Activated CD4-positive, alpha-beta T cell treated with anti-CD3 and anti-CD28 coated beads, Interleukin-2, amount 50 U/mL, for 1 hour (primary cell): ENCODE measurements around the gene BCAT1.
"Not testable (repeated sequence)": the region's sequence is repeated elsewhere in the genome, so short reads cannot be mapped to it uniquely, and the experiment has no call there.

Experiments used
- DNase-seq: peaks from one replicate; pipeline ENCODE4 v3.0.0-alpha.2; 2020

The BCAT1 gene

DNA sequence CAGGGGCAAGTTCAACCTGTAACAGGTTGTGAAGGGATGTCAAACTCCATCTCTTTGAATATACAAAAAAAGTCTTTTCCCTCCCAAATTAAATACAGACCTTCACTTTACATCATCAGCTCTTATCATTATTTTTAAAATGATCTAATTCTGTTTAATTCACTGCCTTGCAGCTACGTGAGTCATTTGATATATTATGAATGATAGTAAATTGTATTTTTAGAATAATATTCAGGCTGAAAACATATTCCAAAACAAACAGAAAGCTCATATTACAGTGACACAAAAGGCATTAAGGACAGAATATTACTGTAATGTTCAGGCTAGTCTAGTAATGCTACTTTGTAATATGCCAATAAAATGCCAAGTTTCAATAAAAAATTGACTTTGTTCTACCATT is 53.3 kb downstream of the BCAT1 start:
- DNase-seq = no peak

GRCh38 chr12:24894879-24895278 is 54.0 kb downstream of the BCAT1 start:
- no peak for DNase-seq

GRCh38 chr12:24890048-24890803 is 58.7 kb downstream of the BCAT1 start:
- no peak for DNase-seq

DNA sequence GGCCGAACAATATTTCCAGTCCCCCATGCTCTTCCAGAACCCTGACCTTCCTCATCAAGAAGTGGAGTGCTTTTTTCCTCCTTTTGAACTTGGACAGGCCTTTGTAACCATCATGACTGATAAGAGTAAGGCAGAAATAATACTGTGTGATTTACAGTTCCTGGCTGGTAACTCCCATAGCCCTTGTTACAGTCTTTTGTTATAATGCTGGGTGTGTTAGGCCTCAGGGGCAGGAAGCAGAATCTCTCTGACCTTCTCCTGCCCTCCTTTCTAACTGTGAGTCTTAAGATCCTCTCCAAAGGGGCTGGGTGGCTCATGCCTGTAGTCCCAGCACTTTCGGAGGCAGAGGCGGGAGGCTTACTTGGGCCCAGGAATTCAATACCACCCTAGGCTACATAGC is 59.5 kb downstream of the BCAT1 start:
- DNase-seq = no peak

DNA sequence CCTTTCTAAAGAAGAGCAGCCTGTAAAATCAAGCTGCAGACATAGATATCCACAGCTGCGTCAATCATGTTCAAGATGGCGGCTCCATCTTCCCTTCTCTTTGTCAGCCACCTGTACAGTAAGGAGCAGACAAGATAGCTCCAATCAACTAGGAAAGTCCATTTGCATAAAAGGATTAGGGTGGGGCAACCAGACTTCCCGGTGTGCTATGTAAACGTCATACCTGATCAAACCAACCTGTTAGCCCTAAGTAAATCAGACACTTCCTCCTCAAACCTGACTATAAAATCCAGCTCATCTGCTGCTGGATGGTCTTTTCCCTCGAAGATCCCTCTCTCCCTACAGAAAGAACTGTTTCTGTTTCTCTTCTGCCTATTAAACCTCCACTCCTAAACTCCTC is 60.1 kb downstream of the BCAT1 start:
- no peak for DNase-seq

- no peak for DNase-seq
These were observed 64.0 kb downstream of the BCAT1 start for GRCh38 chr12:24884911-24885310.

GRCh38 chr12:24881724-24882371 is 67.1 kb downstream of the BCAT1 start:
- DNase-seq = no peak

DNA sequence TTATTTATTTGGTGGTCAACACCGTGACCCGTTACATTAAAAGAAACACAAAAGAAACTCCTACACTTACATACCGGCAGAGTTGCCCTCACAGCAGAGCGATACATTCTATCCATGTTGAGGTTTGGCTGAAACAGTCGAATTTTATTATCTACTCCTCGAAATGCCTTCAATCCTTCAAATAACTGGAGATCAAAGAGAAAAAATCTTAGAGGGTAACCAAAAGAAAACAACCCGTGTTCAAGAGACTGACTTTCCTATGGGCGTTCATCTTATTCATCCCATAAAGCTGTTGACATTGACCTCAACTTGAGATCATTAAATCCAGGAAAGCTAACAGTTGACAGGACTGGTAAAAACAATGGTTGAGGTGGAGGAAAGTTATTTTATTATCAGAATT is 67.7 kb downstream of the BCAT1 start:
- no peak for DNase-seq

GRCh38 chr12:24880732-24881131 is 68.2 kb downstream of the BCAT1 start:
- DNase-seq = no peak

DNA sequence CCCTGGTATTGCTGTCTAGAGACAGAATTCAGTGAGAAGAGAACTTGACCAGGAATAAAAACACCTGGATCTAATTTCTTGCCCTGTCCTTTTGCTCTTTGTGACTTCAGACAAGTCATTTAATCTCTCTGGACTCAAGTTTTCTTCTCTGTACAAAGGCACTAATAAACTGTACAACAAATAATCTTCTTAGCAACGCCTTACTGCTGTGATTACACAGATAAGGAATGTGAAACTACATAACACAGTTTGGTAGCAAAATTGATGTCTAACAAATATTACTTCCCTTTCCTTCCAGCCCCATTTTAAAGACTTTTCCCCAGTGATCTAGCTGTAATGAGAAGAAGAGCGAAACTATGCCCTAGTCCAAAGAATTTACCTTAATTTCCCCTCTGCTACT is 69.3 kb downstream of the BCAT1 start:
- DNase-seq = no peak

DNA sequence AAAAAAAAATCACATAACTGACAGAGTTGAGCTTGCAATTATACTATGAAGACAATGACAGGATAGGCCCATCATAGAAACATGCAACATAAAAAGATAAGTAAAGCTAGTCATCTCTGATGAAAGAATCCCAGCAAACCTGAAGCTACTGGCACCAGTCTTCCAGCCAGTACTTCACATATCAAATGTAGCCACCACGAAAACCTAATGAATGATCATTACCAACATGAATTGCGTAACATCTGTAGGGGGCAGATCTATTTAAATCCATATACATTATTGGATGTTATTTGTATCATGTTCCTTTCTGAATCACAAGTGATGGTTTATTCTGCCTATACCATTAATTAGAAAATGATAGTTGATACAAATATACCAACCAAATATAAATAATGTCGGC is 73.9 kb downstream of the BCAT1 start:
- no peak for DNase-seq

- DNase-seq = no peak
These were observed 76.7 kb downstream of the BCAT1 start for GRCh38 chr12:24872211-24872610.

- DNase-seq = not testable (repeated sequence)
These were observed 82.8 kb downstream of the BCAT1 start for GRCh38 chr12:24866139-24866538.

GRCh38 chr12:24864796-24865125 is 84.1 kb downstream of the BCAT1 start:
- no peak for DNase-seq

DNA sequence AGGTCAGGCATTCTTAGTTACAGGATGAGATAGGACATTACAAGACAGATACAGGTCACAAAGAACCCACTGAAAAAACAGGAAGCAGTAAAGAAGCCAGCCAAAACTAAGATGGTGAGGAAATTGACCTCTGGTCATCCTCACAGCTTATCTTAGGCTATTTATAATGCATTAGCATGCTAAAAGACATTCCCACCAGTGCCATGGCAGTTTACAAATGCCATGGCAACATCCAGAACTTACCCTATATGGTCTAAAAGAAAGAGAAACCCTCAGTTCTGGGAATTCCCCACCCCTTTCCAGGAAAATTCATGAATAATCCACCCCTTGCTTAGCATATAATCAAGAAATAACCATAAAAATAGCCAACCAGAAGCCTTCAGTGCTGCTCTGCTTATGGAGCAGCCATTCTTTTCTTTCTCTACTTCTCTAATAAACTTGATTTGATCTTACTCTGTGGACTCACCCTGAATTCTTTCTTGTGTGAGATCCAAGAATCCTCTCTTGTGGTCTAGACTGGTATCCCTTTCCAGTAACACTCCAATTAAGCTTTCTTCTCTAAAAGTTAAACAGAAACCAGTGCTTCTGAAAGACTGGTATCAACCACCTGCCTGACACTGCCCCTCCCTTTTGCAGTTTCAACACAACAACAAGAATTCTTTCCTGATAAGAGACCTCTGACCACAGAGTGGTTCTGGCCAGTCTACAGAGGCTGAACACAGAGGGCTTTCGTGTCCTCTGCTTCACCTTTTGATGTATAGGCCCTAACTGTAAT is 86.9 kb downstream of the BCAT1 start:
- DNase-seq = no peak

DNA sequence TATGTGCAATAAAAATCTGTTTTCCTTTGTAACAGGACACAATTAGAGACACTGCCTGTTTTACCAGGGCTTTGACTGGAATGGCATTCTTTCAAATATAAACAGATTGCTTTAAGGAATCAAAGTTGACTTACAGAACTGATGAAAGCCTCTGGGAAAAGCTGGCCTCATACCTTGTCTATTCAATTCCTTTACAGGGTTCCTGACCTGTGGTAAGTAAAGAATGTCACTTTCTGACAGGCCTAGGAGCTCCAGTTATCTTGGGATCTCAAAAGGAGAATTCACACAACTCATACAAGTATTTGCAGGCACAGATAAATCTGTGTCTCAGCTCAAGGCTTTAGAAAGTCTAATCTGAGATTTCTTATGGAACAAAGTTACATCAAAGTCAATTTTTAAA is 88.4 kb downstream of the BCAT1 start:
- DNase-seq = no peak

DNA sequence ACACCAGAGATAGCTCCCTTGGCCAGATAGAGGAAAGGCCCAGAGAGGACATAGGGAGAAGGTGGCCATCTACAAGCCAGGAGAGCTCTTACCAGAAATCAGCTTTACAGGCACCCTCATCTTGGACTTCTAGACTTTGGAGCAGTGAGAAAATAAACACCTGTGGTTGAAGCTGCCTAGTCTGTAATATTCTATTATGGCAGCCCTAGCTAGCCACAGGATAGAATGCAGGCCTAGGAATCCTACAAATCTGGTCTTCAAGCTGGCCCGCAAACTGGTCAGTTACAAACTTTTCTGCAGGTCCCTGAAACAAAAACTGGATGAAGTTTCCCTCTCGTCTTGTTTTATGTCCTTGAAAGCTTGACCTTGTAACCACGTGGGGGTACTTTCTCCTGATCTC is 92.4 kb downstream of the BCAT1 start:
- no peak for DNase-seq

- DNase-seq = no peak
These were observed 94.0 kb downstream of the BCAT1 start for GRCh38 chr12:24854908-24855307.

GRCh38 chr12:24854017-24854416 is 94.9 kb downstream of the BCAT1 start:
- DNase-seq = no peak

GRCh38 chr12:24853588-24853987 is 95.3 kb downstream of the BCAT1 start:
- no peak for DNase-seq

DNA sequence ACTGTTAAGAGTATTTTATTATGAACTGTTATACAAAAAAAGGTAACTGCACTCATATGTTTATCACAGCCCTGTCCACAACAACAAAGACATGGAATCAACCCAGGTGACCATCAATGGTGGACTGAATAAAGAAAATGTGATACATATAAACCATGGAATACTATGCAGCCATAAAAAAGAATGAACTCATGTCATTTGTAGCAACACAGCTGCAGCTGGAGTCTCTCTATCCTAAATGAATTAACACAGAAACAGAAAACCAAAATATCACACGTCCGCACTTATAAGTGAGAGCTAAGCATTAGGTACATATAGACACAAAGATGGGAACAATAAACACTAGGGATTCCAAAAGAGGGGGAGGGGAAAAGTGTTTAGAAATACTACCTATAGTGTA is 95.8 kb downstream of the BCAT1 start:
- DNase-seq = no peak

DNA sequence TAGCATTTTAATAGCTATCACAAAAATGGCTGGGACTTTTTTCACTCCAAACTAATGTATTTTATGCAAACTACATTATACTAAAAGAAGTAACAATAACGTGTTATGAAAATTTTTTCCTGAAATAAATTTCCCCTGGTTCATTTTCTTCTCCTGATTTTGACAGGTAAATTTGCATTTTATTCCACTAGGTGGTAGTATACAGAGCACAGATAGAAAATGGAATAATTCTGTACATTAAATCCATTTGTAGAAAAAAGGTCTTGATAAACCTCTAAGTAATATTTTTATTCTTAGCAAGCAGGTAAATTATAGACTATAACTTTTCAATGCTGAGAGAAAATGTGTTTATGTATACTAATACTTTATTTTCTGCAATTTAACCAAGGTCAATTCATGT is 96.5 kb downstream of the BCAT1 start:
- no peak for DNase-seq

DNA sequence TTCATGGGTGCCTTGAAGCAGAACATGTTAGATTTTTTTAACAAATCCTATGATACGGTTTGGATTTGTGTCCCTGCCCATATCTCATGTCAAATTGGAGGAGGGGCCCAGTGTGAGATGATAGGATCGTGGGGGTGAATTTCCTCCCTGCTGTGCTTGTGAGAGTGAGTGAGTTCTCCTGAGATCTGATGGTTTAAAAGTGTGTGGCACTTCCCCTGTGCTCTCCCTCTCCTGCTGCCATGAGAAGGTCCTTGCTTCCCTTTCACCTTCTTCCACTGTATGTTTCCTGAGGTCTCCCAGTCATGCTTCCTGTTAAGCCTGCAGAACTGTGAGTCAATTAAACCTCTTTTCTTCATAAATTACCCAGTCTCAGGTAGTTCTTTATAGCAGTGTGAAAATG is 97.0 kb downstream of the BCAT1 start:
- not testable (repeated sequence) for DNase-seq

DNA sequence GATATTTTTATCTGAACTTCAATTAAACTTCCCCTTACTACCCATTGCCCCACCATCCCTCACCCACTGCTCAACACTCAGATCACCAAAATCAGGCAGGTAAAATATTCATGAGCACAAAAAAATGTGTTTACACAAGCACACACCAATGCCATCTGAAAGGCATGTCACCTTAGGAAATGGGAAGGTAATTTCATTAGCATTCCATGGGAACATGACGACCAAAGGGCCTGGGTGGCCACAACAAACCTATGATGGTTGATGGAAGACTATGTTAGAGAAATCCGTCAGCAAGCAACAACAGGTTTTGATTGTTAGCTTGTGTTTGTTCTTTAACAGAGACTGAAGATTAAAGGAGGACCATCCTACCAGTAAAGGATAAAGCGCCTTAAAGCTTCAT is 97.6 kb downstream of the BCAT1 start:
- no peak for DNase-seq
